Esophagus squamous epithelium (tissue), 4 donors: ENCODE results near the gene HYCC1.
"Not testable (repeated sequence)": the region's sequence is repeated elsewhere in the genome, so short reads cannot be mapped to it uniquely, and the experiment has no call there.

ENCODE experiments used
- POLR2A ChIP-seq, 4 donors: fragments of 450-650 bp; IDR thresholded peaks; one replicate each; pipeline ENCODE4 v1.6.1; 2017; ENCODE audit warnings: antibody characterized with exemption in 4 of 4, mild to moderate bottlenecking in 4 of 4, moderate library complexity in 3 of 4
- TF ChIP-seq, protein P1 (sequence below), 6 experiments: fragments of 450-650 bp in 4 of 6; fragments of 200-600 bp in 2 of 6; sonication (generic) in 2 of 6; IDR thresholded peaks; one replicate each; pipeline ENCODE4 v1.5.1; 2016 to 2019; ENCODE audit warnings: antibody characterized with exemption in 6 of 6, mild to moderate bottlenecking in 4 of 6, moderate library complexity in 4 of 6

DNA sequence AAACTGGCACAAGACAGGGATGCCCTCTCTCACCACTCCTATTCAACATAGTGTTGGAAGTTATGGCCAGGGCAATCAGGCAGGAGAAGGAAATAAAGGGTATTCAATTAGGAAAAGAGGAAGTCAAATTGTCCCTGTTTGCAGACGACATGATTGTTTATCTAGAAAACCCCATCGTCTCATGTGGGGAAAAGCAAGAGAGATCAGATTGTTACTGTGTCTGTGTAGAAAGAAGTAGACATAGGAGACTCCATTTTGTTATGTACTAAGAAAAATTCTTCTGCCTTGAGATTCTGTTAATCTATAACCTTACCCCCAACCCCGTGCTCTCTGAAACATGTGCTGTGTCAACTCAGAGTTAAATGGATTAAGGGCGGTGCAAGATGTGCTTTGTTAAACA lies 25.7 kb upstream of the HYCC1 start:
- TF ChIP-seq, protein P1, sequence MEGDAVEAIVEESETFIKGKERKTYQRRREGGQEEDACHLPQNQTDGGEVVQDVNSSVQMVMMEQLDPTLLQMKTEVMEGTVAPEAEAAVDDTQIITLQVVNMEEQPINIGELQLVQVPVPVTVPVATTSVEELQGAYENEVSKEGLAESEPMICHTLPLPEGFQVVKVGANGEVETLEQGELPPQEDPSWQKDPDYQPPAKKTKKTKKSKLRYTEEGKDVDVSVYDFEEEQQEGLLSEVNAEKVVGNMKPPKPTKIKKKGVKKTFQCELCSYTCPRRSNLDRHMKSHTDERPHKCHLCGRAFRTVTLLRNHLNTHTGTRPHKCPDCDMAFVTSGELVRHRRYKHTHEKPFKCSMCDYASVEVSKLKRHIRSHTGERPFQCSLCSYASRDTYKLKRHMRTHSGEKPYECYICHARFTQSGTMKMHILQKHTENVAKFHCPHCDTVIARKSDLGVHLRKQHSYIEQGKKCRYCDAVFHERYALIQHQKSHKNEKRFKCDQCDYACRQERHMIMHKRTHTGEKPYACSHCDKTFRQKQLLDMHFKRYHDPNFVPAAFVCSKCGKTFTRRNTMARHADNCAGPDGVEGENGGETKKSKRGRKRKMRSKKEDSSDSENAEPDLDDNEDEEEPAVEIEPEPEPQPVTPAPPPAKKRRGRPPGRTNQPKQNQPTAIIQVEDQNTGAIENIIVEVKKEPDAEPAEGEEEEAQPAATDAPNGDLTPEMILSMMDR (IDR thresholded peaks at IDR 0.05): not testable (repeated sequence)
- not testable (repeated sequence) for TF ChIP-seq POLR2A (IDR thresholded peaks at IDR 0.05)
